HG03060 (cell line): ENCODE measurements around the gene HIBCH.
"Not testable (repeated sequence)": the region's sequence is repeated elsewhere in the genome, so short reads cannot be mapped to it uniquely, and the experiment has no call there.

Experiments
- ATAC-seq: cut with Tn5 transposase; IDR thresholded peaks from one replicate; pipeline ENCODE4 v1.9.1; 2021; ENCODE audit warnings: low read depth, moderate number of reproducible peaks; ENCODE audit not compliant: unreplicated experiment

Gene HIBCH

DNA sequence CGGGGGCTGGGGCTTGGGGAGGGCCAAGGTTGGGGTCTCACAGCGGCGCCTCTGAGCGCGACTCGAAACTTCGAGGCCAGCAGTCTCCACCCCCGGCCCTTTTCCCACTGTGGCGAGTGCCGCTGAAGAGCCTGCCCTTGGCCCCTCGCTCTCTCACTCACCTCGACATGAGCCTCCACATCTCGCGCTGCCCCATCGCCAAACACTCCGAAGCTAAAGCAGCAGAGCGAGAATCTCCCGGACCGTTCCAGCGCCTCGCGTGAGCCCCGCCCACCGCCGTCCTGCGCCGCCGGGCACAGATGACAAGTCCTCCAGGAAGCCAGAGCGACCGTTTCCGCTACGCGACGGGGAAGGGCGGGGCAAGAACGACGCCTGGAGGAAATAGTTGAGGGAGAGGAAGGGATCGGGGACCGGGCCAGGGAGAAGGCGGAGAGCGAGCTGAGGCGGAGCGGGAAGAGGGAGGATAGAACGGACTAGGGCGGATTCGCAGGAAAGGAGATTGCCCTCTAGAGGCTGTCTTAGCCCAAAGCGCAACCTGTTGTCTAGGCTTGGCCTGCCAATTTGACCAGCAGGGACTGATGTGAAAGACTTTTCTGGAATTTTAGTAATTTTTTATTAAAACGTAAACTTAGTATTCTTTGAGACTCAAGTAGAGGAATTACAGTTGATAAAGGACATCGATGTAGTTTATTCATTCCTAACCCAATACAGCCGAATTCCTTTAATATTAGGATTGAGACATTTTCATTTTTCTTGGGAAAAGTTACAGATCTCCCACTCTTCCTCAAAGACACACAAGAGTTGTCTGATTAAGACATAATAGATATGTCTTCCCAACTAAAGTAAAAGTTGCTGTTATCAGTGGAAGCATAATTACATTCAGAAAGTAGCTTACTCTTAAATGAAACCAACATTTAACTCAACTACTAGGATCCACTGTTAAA lies at the start of gene HIBCH:
Gene HIBCH, minus strand, starts transcription at position 272 of the 944 bp plus-strand sequence. Its CDS starts 76 bp downstream, at position 196.
- peak; percentile 69 for ATAC-seq

DNA sequence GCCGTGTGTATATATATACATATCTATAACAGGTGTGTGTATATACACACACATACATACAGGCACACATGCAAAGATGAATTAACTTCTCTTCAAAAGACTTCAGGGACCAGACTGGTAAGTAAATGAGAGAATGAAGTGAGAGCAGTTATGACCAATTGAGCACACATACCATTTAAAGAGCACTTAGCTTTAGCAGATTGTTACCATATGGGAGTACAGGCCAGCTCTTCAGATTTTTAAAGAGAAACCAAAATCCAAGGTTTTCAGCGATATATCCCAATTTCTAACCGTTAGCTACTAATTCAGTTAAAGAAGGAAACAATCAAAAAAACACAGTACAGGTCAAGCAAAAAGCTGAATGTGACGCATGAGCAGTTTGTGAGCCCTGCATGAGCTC lies 47.5 kb upstream of the HIBCH start:
- ATAC-seq: no peak

- no peak for ATAC-seq
Observed at GRCh38 chr2:190366248-190366753, 46.7 kb upstream of the HIBCH start.

DNA sequence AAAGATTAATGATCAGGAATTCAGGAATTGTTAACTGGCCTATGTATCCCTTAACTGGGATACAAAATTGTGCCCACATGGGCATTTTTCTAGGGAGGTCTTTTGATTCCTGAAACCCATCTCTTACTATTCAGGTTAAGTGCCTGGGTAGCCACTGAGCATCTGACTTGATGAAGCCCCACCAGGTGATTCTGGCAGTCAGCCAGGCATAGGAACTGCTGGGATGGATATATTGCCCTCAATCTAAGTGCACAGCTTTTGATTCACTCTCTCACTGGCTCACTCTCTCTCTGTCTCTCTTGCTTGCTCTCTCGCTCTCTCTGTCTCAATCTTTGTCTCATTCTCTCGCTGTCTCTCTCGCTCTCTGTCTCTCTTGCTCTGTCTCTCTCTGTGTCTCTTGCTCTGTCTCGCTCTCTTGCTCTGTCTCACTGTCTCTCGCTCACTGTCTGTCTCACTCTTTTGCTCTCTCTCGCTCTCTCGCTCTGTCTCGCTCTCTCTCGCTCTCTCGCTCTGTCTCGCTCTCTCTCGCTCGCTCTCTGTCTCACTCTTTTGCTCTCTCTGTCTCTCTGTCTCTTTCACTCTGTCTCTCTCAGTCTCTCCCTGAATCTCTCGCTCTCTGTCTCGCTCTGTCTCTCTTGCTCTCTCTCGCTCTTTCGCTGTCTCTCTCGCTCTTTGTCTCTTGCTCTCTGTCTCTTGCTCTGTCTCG lies 46.0 kb upstream of the HIBCH start:
- ATAC-seq: no peak

GRCh38 chr2:190362894-190363293 lies 43.3 kb upstream of the HIBCH start:
- ATAC-seq: no peak

DNA sequence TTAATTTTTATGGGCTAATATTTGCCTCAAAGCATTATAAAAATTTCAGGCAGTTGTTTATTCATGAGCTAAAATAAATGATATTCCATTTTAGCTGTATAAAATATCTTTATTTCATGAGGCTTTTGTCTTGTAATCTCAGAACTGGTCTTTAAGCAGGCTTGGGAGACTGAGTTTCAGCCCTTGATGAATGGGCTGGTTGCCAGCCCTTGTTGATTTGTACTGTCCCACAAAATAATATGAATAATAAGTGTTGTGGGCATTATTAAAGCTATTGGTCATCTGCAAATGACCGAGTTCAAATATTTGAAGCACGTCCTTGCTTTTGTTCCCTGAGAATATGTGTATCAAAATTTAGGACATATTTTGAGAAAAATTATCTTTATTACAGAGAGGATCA lies 41.9 kb upstream of the HIBCH start:
- no peak for ATAC-seq

- ATAC-seq: no peak
Observed at GRCh38 chr2:190360965-190361364, 41.3 kb upstream of the HIBCH start.

DNA sequence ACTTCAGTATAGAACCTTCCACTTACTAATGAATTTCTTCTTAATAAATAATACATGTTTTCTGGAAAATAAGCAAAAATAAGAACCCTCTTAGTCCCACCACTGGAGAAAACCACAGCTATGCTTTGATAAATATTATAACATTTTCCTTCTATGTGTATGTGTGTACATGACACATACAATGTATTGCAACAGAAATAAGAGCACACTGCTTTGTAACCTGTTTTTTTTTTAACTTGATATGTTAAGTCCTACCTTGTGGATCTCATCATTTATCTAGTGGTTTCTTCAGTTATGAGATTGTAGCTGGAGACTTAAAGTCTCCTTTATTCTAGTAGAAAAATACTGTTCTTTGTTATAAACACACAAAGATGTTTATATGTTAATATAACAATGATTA lies 40.9 kb upstream of the HIBCH start:
- no peak for ATAC-seq

DNA sequence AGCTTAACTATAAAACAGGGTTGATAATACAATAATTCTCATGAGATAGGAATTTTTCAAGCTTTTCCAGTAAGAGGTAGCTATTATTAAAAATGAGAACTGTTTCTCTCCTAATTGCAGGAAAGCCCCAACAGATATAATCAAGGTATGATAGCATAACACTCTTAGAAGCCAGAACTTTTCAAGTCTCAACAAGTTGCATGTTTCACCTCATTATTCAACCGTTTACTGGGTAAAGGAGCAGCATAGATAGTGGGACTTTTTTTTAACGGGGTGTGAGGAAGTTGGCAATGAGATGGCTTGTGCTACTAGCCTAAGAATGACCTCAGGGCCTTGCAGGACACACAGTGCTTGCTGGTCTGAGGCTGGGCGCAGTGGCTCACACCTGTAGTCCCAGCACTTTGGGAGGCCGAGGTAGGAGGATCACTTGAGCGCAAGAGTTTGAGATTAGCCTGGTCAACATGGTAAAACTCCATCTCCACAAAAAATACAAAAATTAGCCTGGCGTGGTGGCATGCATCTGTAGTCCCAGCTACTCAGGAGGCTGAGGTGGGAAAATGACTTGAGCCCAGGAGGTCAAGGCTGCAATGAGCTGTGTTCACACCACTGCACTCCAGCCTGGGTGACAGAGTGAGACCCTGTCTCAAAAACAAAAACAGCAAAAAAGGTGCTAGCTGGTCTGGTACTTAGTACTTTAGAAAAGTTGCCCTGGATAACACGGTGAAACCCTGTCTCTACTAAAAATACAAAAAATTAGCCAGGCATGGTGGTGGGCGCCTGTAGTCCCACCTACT lies 39.2 kb upstream of the HIBCH start:
- not testable (repeated sequence) for ATAC-seq

DNA sequence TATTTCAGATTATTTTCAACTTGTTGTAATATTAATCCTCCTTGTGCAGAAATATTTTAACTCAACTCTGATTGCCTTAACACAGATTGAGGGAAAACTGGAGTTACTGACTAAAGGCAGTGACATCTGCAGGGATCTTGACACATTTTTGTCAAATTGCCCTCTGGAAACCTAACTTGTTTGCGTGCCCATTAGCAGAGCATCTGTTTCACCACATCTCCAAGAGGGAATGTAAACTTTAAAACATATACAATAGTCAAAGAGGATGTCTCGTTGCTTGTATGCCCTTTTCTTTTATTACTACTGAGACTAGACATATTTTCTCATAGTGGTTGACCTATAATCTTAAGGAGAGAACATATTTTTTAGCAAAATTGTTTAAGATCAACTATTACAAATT lies 38.0 kb upstream of the HIBCH start:
- no peak for ATAC-seq

DNA sequence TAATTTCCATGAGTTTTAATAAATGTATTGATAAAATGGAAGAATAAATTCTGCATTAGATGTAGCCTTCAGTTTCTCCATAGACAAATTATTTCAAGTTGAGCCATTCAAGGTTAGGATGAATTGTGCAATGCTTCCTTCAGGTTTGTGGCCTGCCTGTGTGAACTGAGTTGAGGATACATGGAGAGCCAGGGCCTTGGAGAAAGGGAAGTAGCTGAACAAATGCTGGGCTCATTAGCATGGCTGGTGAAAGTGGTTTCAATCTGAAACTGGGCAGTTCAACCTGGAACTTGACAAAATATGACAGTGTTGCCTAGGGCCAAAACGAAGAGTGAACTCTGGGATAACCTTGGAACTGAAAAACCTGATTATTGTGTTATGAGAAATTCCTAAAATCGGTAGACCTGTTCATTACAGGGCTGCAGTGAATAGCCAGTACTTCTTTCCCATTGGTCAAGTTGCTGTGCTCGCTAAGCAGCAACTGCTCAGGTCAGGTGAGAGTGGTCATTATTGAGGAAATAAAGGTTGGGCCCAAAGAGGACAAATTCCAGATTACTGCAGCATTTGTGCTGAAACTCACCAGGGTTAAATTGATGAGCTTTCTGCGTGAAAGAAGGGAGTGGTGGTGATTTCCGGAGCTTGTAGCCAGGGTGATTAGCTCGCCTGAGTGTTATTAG lies 36.5 kb upstream of the HIBCH start:
- no peak for ATAC-seq

DNA sequence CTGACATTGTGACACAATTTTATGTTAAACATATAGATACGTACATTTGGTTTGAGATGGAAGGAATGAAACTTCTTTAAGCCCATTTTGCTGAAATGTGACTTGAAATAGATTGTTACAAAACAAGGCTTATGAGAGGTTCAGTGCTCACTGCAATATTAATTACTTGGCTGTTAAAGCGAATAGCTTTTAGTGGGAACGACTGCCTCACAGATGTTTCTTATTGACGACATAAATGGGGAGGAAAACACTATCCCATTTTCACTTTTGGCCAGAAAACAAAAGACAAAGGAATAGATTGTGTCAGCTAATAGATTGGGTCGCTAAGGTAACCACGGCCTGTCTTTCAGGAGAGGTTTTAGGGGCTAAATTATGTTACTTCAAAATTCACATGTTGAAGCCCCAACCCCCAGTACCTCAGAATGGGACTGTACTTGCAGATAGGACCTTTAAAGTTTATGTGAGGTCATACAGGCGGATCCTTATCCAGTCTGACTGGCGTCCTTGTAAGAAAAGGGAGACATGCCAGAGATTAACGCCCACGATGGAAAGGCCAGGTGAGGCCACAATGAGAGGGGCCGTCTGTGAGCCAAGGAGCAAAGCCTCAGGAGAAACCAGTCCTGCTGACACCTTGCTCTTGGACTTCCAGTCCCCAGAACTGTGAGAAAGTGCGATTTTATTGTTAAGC lies 34.5 kb upstream of the HIBCH start:
- no peak for ATAC-seq

GRCh38 chr2:190353537-190353899 lies 33.9 kb upstream of the HIBCH start:
- no peak for ATAC-seq

GRCh38 chr2:190352668-190353536 lies 33.3 kb upstream of the HIBCH start:
- ATAC-seq: no peak

DNA sequence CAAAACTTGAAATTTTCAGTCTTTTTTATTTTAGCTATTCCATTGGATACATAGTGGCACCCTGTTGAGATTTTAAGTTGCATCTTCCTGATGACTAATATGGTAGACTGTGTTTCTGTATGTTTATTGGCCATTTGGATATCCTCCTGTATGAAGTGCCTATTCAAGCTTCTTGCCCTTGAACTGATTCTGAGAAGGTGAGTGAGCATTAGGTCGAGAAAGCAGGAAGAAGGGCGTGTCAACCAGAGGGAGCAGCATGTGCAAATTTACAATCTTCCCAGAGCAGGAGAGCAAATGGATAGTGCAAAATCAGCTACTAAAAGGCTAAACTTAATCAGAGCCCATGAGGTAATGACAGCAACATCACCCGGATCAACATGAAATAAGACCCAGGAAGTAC lies 32.3 kb upstream of the HIBCH start:
- ATAC-seq: no peak

- no peak for ATAC-seq
Observed at GRCh38 chr2:190350371-190350770, 30.7 kb upstream of the HIBCH start.

GRCh38 chr2:190344276-190344827 lies 24.7 kb upstream of the HIBCH start:
- no peak for ATAC-seq

GRCh38 chr2:190343536-190344275 lies 24.1 kb upstream of the HIBCH start, which contains the start of gene INPP1:
Gene INPP1, plus strand, starts transcription at chr2:190343589. Its CDS starts 16,514 bp downstream, at chr2:190360103.
- ATAC-seq: no peak
